Keratinocyte (primary cell): ENCODE data around the gene RIMS1.

ENCODE experiments used
- CTCF ChIP-seq, 3 experiments: IDR thresholded peaks in 1 of 3; conservative IDR thresholded peaks in 1 of 3; optimal IDR thresholded peaks in 1 of 3; 2 replicates in 2 of 3; 3 replicates in 1 of 3; pipeline versions ENCODE3 to v1.5.1; 2011; ENCODE audit warnings: low read length in 3 of 3, mild to moderate bottlenecking in 3 of 3, moderate library complexity in 2 of 3, control low read depth in 1 of 3, inconsistent platforms in 1 of 3; ENCODE audit not compliant: insufficient read depth in 2 of 3; ENCODE audit errors: extremely low read depth in 1 of 3
- EZH2 ChIP-seq: IDR thresholded peaks from one replicate; pipeline ENCODE4 v1.6.1; 2012; ENCODE audit warnings: inconsistent platforms, mild to moderate bottlenecking, low read length, moderate library complexity

GRCh38 chr6:72321788-72322187 is 435.4 kb downstream of the RIMS1 start:
- TF ChIP-seq CTCF (optimal IDR thresholded peaks at IDR 0.05 in 1 of 3, IDR thresholded peaks at IDR 0.05 in 1 of 3, conservative IDR thresholded peaks at IDR 0.05 in 1 of 3; ENCODE audit: extremely low read depth in 1 of 3, insufficient read depth in 2 of 3, low read length in 3 of 3) (no peak), EZH2 (no peak)
